Hematopoietic multipotent progenitor cell treated with erythropoietin and hydrocortisone succinate and interleukin-3 and kit ligand, for 6 days (in vitro differentiated cells): ENCODE measurements around the gene CCN2.

ENCODE experiments used
- DNase-seq: peaks from one replicate; pipeline ENCODE4 v3.0.0-alpha.2; 2015

Gene CCN2

DNA sequence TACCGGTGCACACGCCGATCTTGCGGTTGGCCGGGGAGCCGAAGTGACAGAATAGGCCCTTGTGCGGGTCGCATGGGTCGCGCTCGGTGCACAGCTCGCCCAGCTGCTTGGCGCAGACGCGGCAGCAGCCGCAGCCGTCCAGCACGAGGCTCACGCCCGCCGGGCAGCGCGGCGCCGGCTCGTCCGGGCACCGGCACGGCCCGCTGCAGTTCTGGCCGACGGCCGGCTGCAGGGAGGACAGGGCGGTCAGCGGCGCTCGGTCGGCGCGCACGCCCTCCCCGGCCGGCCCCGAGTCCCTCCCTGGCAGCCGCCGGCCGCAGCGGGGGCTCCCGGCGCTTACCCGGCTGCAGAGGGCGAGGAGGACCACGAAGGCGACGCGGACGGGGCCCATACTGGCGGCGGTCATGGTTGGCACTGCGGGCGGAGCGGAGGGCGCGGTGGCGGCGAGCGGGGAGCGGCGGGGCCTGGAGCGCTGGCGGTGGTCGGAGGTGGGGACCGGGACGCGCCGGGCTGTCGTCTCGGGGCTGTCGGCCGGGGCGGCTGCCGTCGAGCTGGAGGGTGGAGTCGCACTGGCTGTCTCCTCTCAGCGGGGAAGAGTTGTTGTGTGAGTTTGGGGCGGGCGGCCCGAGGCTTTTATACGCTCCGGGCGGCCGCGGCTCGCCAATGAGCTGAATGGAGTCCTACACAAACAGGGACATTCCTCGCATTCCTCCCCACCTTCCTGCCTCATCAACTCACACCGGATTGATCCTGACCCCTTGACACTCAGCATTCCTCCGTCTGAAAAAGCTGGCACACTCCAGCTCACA is at the start of gene CCN2:
Gene CCN2, minus strand, starts transcription at position 606 of the 809 bp plus-strand sequence. Its CDS starts 200 bp downstream, at position 406.
- DNase-seq = peak; percentile 25

DNA sequence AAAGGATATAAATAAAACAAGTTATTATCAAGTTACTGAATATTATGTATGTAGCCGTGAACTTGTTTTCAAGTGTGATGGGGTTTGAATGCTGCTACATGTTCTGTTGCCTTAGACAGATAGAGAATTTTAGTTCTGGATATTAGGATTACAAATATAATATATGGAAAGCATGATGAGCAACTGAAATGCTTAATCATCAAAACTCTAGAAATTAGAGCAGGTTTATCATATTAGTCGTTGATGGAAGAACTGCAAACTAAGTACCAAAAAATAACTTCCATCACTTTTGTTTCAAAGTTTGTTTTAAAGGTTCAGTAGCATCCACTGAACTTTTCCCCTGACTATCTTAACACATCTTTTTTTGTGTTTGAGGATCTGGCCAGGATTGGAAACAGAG is 49.1 kb upstream of the CCN2 start:
- no peak for DNase-seq

GRCh38 chr6:131999545-132000146 is 48.5 kb upstream of the CCN2 start:
- DNase-seq = no peak

DNA sequence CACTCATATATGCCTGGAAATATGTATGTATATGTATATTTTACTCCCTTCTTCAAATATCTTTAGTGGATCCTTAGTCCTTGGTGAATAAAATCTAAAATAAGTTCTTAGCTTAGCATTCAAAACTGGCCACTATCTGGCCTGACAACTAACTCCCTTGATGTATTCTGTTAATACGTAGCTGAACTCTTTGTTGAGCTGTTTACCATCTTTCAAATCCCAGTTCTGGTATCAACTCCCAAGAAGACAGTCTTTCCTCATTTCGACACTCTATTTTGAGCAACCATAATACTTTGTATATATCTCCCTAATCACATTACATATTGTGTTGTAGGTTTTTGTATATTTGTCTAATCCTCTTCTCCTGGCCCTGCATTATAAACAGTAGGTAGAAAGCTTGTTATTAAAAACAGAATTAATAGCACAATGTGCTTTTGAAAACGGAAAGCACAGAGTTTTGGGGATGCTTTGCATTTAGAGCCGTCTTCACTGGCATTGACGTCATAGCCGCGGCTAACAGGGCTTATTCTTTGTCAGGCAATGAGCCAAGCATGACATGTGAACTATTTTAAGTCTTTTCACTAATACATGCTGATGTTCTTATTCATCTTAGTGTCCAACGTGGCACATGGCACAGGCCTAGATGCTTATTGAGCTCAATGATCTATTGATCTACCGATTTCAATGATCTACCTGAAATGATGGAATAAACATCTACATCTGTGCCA is 47.2 kb upstream of the CCN2 start:
- no peak for DNase-seq

GRCh38 chr6:131997429-131998153 is 46.4 kb upstream of the CCN2 start:
- DNase-seq = no peak

- no peak for DNase-seq
These were observed 44.7 kb upstream of the CCN2 start for GRCh38 chr6:131995917-131996316.

- no peak for DNase-seq
These were observed 41.4 kb upstream of the CCN2 start for GRCh38 chr6:131992557-131992956.

GRCh38 chr6:131989036-131989435 is 37.9 kb upstream of the CCN2 start:
- DNase-seq = no peak

DNA sequence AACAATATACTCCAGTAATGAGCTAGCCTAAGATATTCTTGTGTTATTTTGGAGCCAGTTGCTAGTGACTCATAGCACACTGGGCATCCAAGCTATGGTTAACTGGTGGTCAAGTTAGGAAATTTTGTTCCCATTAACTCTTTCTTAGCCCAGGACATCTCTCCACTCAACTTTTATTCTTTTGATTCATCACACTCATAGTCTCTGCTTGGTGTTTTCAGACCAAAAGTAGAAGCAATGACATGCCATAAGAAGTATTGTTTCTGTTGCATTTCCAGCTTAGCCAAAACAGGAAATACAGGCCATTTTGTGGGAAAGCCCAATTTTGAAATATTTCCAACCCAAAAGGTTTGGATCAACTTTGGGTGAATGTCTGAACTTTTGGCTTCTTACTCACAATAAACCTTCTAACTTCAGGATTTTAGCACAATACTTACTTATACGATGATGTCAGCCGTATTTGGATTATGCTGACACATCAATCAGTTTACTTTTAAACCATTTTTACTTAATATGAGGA is 31.6 kb upstream of the CCN2 start:
- no peak for DNase-seq

DNA sequence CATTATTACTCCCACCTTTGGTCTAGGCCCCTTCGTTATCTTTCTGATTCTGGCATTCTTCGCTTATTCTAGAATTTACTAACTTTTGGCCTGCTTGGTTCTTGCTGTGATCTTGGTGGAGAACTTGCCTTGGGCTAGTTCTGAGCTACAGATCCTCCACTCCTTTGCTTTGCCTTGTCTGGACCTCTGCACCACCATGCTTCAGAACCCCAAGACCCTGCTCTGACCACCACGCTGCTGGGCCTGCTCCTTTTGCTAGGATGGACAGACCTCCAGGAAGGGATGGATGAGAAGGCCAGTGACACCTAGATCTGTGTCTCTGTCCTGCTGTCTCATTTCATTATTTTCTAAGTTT is 30.4 kb upstream of the CCN2 start:
- DNase-seq = no peak

- DNase-seq = no peak
These were observed 29.8 kb upstream of the CCN2 start for GRCh38 chr6:131980791-131981623.

- no peak for DNase-seq
These were observed 29.2 kb upstream of the CCN2 start for GRCh38 chr6:131980338-131980790.

DNA sequence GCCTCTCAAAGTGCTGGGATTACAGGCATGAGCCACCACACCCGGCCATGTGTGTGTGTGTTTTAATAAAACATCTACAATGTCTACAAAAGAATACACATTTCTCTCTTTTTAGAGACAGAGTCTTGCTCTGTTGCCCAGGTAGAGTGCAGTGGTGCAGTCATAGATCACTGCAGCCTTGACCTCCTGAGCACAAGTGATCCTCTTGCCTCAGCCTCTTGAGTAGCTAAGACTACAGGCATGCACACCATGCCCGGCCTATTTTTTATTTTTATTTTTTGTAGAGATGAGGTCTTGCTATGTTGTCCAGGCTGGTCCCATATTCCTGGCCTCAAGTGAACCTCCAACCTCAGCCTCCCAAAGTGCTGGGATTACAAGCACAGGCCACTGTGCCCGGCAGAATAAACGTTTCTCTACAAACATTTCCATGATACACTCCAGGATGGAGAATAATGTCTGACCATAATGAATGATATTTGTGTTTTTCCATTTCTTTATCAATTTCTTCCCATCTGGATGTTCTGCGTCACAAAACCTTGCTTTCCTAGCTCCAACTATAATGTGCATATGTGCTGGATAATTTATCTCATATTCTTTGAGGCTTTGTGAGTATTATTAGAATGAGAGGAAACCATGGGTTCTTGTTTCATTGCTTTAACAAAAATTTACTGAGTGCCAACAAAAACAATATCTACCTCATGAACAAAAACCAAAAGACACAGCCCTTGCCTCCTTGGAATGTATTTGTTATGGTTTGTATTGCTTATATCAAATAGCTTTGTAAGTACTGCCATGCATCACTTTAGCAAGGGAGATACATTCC is 28.6 kb upstream of the CCN2 start:
- DNase-seq = no peak

GRCh38 chr6:131978522-131978921 is 27.4 kb upstream of the CCN2 start:
- no peak for DNase-seq

DNA sequence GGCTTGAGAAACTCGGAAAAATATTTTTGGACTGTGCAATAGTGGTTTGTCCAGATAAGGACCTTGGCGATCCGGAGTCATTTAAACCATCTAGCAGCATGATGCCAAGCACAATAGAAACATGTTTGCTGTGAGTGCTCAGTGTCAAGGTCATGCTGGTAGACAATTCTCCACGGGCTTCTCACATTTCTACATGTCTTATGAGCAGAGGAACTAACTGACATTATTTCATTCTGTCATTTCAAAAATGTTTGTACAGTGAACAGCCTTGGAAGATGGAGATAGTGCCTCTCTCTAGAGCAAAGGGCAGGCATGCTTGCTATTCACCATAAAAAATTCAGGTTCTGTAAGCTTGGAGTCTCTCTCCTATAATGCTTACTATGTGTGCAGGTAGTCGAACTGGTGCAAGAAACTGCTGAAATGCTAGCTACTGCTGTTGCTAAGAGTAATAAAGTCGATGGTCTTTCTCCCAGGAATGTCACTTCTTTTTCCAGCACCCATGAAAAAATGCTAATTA is 25.4 kb upstream of the CCN2 start:
- no peak for DNase-seq

DNA sequence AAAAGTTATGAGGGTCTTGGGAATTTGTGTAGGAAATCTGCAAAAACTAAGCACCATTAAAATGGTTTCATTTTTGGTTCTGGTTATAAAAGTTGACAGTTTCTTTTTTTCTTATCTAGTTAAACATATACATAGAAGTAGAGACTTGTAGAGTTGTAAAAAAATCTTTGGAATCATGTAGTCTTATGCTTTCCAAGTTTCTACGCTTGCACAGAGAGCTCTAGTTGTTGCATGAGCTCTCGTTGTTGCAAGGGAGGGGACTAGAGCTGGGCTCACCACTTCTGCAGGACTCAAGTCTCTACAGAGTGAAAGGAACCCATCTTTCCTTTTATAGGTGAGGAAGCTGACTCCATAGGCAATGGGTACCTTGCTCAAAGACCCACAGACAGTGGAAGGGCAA is 21.6 kb upstream of the CCN2 start:
- DNase-seq = no peak

DNA sequence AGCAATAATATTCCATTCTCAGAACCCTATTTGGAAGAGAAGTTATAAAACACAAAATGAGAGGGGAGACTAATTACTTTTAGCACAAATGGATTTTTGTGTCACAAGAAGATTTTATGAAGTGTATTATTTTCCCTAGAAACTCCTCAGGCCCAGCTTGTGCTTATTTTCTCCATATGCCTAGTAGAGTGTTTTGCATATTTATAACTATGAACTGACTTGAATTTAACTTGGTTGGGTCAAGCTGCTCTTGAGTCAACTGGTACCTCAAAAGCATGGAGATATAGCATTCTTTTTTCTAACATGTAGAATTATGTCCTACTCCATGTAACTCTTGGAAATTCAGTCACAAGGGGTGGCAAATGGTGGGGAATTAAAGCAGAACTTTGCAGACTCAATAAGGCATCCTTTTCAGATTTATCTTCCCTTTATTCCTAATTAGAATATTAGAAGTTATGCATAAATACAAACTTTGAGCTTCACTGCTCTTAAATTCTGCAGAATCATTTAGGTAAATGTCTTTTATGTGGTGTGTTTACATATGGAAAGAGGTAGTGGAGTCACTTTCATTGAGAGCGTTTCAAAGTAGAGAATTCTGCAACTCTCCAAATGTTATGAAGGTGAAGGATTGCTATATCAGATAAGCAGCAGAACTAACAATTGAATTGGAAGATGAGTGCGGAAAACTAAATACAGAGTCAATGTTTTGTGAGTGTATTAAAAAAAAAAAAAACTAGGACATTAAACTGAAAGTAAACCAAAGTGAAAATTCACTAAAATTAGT is 19.1 kb upstream of the CCN2 start:
- DNase-seq = no peak

- DNase-seq = no peak
These were observed 17.5 kb upstream of the CCN2 start for GRCh38 chr6:131968656-131969055.

- no peak for DNase-seq
These were observed 16.8 kb upstream of the CCN2 start for GRCh38 chr6:131967948-131968347.

DNA sequence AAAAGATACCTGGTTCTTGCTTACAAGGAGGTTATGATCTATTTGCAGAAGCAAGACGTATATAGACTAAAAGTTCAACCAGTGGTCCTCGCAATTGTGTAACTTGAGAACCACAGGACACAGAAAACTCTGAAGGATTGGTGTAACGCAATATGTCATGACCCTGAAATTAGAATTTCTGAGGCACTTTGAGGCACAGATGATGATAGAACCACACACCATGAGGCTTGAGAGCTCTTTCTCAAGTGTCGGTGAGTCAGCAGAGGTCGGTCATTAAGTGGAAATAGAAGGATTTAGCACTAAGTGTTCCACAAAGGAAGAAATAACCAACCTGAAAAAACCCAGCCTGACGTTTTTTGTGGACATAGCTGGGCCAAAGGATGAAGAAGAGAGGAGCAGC is 15.3 kb upstream of the CCN2 start:
- no peak for DNase-seq
